Kidney epithelial cell (primary cell): ENCODE results near the gene RACGAP1. TPM values are rescaled to one million over a fixed set of nuclear protein-coding genes. Genes with fewer than 3 reads are reported as not detected.
A peak's percentile ranks its signal among the peaks of the same experiment; 100 is the strongest.

Source experiments
- DNase-seq: peaks from one replicate; pipeline ENCODE4 v3.0.0-alpha.2; 2010; ENCODE audit warnings: low read depth
- H3K27me3 ChIP-seq: 2 replicates; pipeline ENCODE4 v1.6.0; 2011; ENCODE audit warnings: low read length; ENCODE audit not compliant: control insufficient read depth, insufficient read depth
- H3K36me3 ChIP-seq: 2 replicates; pipeline ENCODE4 v1.5.1; 2011; ENCODE audit warnings: low read length; ENCODE audit not compliant: control insufficient read depth, insufficient read depth
- H3K4me3 ChIP-seq: 2 replicates; pipeline ENCODE4 v1.5.1; 2011; ENCODE audit warnings: low read depth, mild to moderate bottlenecking, control low read depth, low read length
- CTCF ChIP-seq: IDR thresholded peaks from 2 replicates; pipeline ENCODE4 v1.5.1; 2011; ENCODE audit warnings: mild to moderate bottlenecking, moderate library complexity, low read length, control low read depth, inconsistent platforms; ENCODE audit not compliant: insufficient read depth, poor library complexity, severe bottlenecking
- total RNA-seq: library from RNA; depleted of rRNA; stranded (reverse); fragments of >200 nt; gene quantifications from 2 replicates; pipeline ENCODE4 v1.2.3, GENCODE V29; 2015

RACGAP1 gene
- 12.1 and 12.3 TPM in 2 replicates for total RNA-seq

GRCh38 chr12:50025187-50026059 is at the start of gene RACGAP1:
Gene RACGAP1 (minus strand): TSS chr12:50025494. CDS start chr12:50016715, 8,779 bp downstream.
- TF ChIP-seq CTCF: no peak
- peak; percentile 83 for DNase-seq
- no peaks in the 10 kb centered on the region for H3K36me3 ChIP-seq
- no peaks in the 10 kb centered on the region for H3K27me3 ChIP-seq
- H3K4me3 ChIP-seq: peak within 1 kb of the TSS; percentile 83

GRCh38 chr12:50073712-50074111 is 48.4 kb upstream of the RACGAP1 start:
- no peak for TF ChIP-seq CTCF
- no peak for DNase-seq
- no peaks in the 10 kb centered on the region for H3K36me3 ChIP-seq
- H3K27me3 ChIP-seq: no peaks in the 10 kb centered on the region
- H3K4me3 ChIP-seq: no peak overlapping the region

- Histone ChIP-seq H3K27me3 (no peaks in the 10 kb centered on the region), H3K4me3 (no peak overlapping the region), H3K36me3 (no peaks in the 10 kb centered on the region)
- TF ChIP-seq CTCF: no peak
- no peak for DNase-seq
Observed at GRCh38 chr12:50073206-50073605, 47.9 kb upstream of the RACGAP1 start.

GRCh38 chr12:50072198-50072907 is 47.1 kb upstream of the RACGAP1 start:
- Histone ChIP-seq H3K4me3 (no peak overlapping the region), H3K36me3 (no peaks in the 10 kb centered on the region), H3K27me3 (no peaks in the 10 kb centered on the region)
- TF ChIP-seq CTCF: no peak
- DNase-seq: no peak

- no peaks in the 10 kb centered on the region for H3K36me3 ChIP-seq
- H3K4me3 ChIP-seq: no peak overlapping the region
- H3K27me3 ChIP-seq: no peaks in the 10 kb centered on the region
- peak; percentile 93 for TF ChIP-seq CTCF
- no peak for DNase-seq
Observed at GRCh38 chr12:50070314-50071060, 45.2 kb upstream of the RACGAP1 start.
